Smooth muscle cell (in vitro differentiated cells): ENCODE data around the gene PNCK. TPM values are rescaled to one million over a fixed set of nuclear protein-coding genes. Genes with fewer than 3 reads are reported as not detected.
"Not testable (repeated sequence)": the region's sequence is repeated elsewhere in the genome, so short reads cannot be mapped to it uniquely, and the experiment has no call there.

ENCODE experiments used
- DNase-seq: peaks from one replicate; lab custom pipeline; 2025; ENCODE audit not compliant: unreplicated experiment; lab: John Stamatoyannopoulos, UW
- H2AFZ ChIP-seq: fragments of 200-600 bp; sonication (generic); 2 replicates; pipeline ENCODE4 v1.6.0; 2016; ENCODE audit warnings: antibody characterized with exemption, low read depth, mild to moderate bottlenecking
- H3F3A ChIP-seq: fragments of 200-600 bp; sonication (generic); 2 replicates; pipeline ENCODE4 v1.6.0; 2017; ENCODE audit warnings: antibody characterized with exemption, low read depth
- H3K27ac ChIP-seq: fragments of 200-600 bp; sonication (generic); 2 replicates; pipeline ENCODE4 v1.5.1; 2016; ENCODE audit warnings: low read depth, mild to moderate bottlenecking
- H3K27me3 ChIP-seq: fragments of 200-600 bp; sonication (generic); 2 replicates; pipeline ENCODE4 v1.6.1; 2016; ENCODE audit warnings: low read depth, mild to moderate bottlenecking
- H3K36me3 ChIP-seq: fragments of 200-600 bp; sonication (generic); 2 replicates; pipeline ENCODE4 v1.5.1; 2016; ENCODE audit warnings: low read depth
- H3K4me1 ChIP-seq: fragments of 200-600 bp; sonication (generic); 2 replicates; pipeline ENCODE4 v1.5.1; 2016; ENCODE audit warnings: low read depth
- H3K4me2 ChIP-seq: fragments of 200-600 bp; sonication (generic); 2 replicates; pipeline ENCODE4 v1.6.0; 2016; ENCODE audit warnings: mild to moderate bottlenecking
- H3K4me3 ChIP-seq: fragments of 200-600 bp; sonication (generic); 2 replicates; pipeline ENCODE4 v1.5.1; 2016; ENCODE audit warnings: mild to moderate bottlenecking
- H3K79me2 ChIP-seq: fragments of 200-600 bp; sonication (generic); 2 replicates; pipeline ENCODE4 v1.6.0; 2016; ENCODE audit warnings: low read depth, mild to moderate bottlenecking
- H3K9ac ChIP-seq: fragments of 200-600 bp; sonication (generic); 2 replicates; pipeline ENCODE4 v1.6.0; 2016; ENCODE audit warnings: low read depth
- H3K9me3 ChIP-seq: fragments of 200-600 bp; sonication (generic); replicated peaks from 2 replicates; pipeline ENCODE4 v1.5.1; 2016; ENCODE audit warnings: low read depth
- H4K20me1 ChIP-seq: fragments of 200-600 bp; sonication (generic); 2 replicates; pipeline ENCODE4 v1.6.0; 2016; ENCODE audit warnings: low read depth
- CTCF ChIP-seq: fragments of 200-600 bp; sonication (generic); IDR thresholded peaks from 2 replicates; pipeline ENCODE4 v1.5.1; 2017; ENCODE audit warnings: borderline replicate concordance, mild to moderate bottlenecking, antibody characterized with exemption; ENCODE audit not compliant: insufficient read depth, poor library complexity, severe bottlenecking
- WGBS: methylation state at CpG from one replicate; pipeline ENCODE4 v1.1.7; 2016; ENCODE audit warnings: low lambda C conversion rate; 5-methylcytosine and 5-hydroxymethylcytosine counted together
- polyA plus RNA-seq: library from polyadenylated mRNA; unstranded; fragments of >200 nt; fragmentation: Nextera tagmentation; extraction: Ambion mirVana; gene quantifications from 2 replicates; pipeline ENCODE4 v1.2.1, GENCODE V29; 2016
- total RNA-seq: library from RNA; depleted of rRNA; stranded (reverse); fragments of >200 nt; gene quantifications from 2 replicates; pipeline ENCODE4 v1.2.3, GENCODE V29; 2014

The PNCK gene
- total and polyA plus RNA-seq, 2 experiments from 2014 or later, result 2.8 to 4.0 TPM

GRCh38 chrX:153694687-153695270 is 21.2 kb upstream of the PNCK start:
- WGBS, result 90% methylated on average over 16 of the region's 23 CpGs
- Histone ChIP-seq H3K36me3 (no peaks in the 10 kb centered on the region), H3K27me3 (no peaks in the 10 kb centered on the region), H3K4me1 (no peaks in the 10 kb centered on the region), H4K20me1 (peaks cover 21% of the 10 kb centered on the region), H3K4me3 (no peak overlapping the region), H3F3A (no peaks in the 10 kb centered on the region), H3K9ac (no peak overlapping the region), H3K27ac (no peak overlapping the region), H3K4me2 (no peak overlapping the region), H3K9me3 (no peaks in the 10 kb centered on the region), H2AFZ (no peak overlapping the region), H3K79me2 (no peaks in the 10 kb centered on the region)
- no peak for DNase-seq
- TF ChIP-seq CTCF, result no peak

GRCh38 chrX:153694256-153694655 is 20.6 kb upstream of the PNCK start:
- not testable (repeated sequence) for H3K27me3 ChIP-seq, H3K4me3 ChIP-seq, H3K27ac ChIP-seq, H3K4me2 ChIP-seq, H3K36me3 ChIP-seq, H2AFZ ChIP-seq, H3K79me2 ChIP-seq, H3K9me3 ChIP-seq, H3K4me1 ChIP-seq, DNase-seq, H3F3A ChIP-seq, H3K9ac ChIP-seq
- H4K20me1 ChIP-seq, result peaks cover 26% of the 10 kb centered on the region
- 89% methylated on average over 16 of the region's 16 CpGs for WGBS

DNA sequence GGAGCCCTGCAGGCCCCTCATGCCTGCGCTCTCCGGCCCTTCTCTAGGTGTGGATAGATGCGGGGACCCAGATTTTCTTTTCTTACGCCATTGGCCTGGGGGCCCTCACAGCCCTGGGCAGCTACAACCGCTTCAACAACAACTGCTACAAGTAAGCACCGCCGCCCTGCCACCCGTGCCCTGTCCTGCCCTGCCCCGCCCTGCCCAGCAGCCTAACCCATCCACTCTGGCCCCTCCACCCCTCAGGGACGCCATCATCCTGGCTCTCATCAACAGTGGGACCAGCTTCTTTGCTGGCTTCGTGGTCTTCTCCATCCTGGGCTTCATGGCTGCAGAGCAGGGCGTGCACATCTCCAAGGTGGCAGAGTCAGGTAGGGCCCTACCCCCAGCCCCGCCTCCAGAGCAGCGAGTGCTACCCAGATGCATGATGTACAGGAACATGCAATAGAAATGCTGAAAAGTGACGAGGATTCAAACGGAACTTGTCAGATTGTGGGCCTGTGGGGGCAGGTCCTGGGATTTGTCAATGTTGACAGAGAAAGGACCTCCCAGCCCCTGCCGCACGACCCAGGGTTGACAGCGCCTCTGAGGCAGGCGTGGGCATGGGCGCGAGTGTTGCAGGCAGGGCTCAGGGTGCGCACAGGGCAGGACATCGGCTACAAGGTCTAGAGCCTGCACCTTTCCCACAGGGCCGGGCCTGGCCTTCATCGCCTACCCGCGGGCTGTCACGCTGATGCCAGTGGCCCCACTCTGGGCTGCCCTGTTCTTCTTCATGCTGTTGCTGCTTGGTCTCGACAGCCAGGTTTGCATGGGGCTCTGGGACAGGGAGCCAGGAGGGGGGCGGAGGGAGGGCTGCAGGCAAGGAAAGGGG is 19.8 kb upstream of the PNCK start:
- Histone ChIP-seq H3K27ac (no peak overlapping the region), H3K27me3 (no peaks in the 10 kb centered on the region), H3K9me3 (no peaks in the 10 kb centered on the region), H4K20me1 (peaks cover 27% of the 10 kb centered on the region), H2AFZ (no peak overlapping the region), H3K36me3 (no peaks in the 10 kb centered on the region), H3K4me1 (no peaks in the 10 kb centered on the region), H3K4me3 (no peak overlapping the region), H3K9ac (no peak overlapping the region), H3K79me2 (no peaks in the 10 kb centered on the region), H3F3A (no peaks in the 10 kb centered on the region), H3K4me2 (no peak overlapping the region)
- whole genome bisulfite sequencing, result 89% methylated on average over 23 of the region's 31 CpGs
- TF ChIP-seq CTCF, result no peak
- DNase-seq, result no peak

GRCh38 chrX:153692611-153693156 is 19.1 kb upstream of the PNCK start:
- no peaks in the 10 kb centered on the region for H3K4me1 ChIP-seq
- peaks cover 27% of the 10 kb centered on the region for H4K20me1 ChIP-seq
- H3K4me3 ChIP-seq, result no peak overlapping the region
- H3F3A ChIP-seq, result no peaks in the 10 kb centered on the region
- H3K27ac ChIP-seq, result no peak overlapping the region
- no peak overlapping the region for H2AFZ ChIP-seq
- no peaks in the 10 kb centered on the region for H3K27me3 ChIP-seq
- no peaks in the 10 kb centered on the region for H3K79me2 ChIP-seq
- 89% methylated on average over 24 of the region's 24 CpGs for WGBS
- DNase-seq, result no peak
- no peaks in the 10 kb centered on the region for H3K9me3 ChIP-seq
- H3K9ac ChIP-seq, result no peak overlapping the region
- no peaks in the 10 kb centered on the region for H3K36me3 ChIP-seq
- TF ChIP-seq CTCF, result no peak
- H3K4me2 ChIP-seq, result no peak overlapping the region
